IMR-90 (cell line): ENCODE measurements around the gene DHRS3.

Experiments
- BHLHE40 ChIP-seq: fragments of 150-350 bp; IDR thresholded peaks from 2 replicates; pipeline ENCODE4 v1.6.1; 2016; ENCODE audit warnings: mild to moderate bottlenecking, low read depth, low read length
- CEBPB ChIP-seq: IDR thresholded peaks from 2 replicates; pipeline ENCODE4 v1.6.1; 2012; ENCODE audit warnings: low read depth, low read length, improper control_type of control experiment
- CTCF ChIP-seq: conservative IDR thresholded peaks from 2 replicates; pipeline ENCODE4 v1.5.1; 2012; ENCODE audit warnings: mild to moderate bottlenecking, low read depth, low read length, improper control_type of control experiment
- MAFK ChIP-seq: IDR thresholded peaks from 2 replicates; pipeline ENCODE4 v1.6.1; 2012; ENCODE audit warnings: low read depth, low read length, improper control_type of control experiment
- MAZ ChIP-seq: IDR thresholded peaks from 2 replicates; pipeline ENCODE4 v1.6.1; 2012; ENCODE audit warnings: low read depth, mild to moderate bottlenecking, low read length, improper control_type of control experiment, moderate library complexity, borderline replicate concordance
- MXI1 ChIP-seq: IDR thresholded peaks from 2 replicates; pipeline ENCODE4 v1.6.1; 2012; ENCODE audit warnings: low read depth, mild to moderate bottlenecking, low read length, moderate library complexity, borderline replicate concordance
- NFE2L2 ChIP-seq: fragments of 150-350 bp; IDR thresholded peaks from 2 replicates; pipeline ENCODE4 v1.6.1; 2016; ENCODE audit warnings: low read depth, mild to moderate bottlenecking, low read length
- POLR2A ChIP-seq: IDR thresholded peaks from 2 replicates; pipeline ENCODE4 v1.6.1; 2012; ENCODE audit warnings: mild to moderate bottlenecking, low read depth, low read length
- RAD21 ChIP-seq: IDR thresholded peaks from 2 replicates; pipeline ENCODE4 v1.6.1; 2012; ENCODE audit warnings: low read length, improper control_type of control experiment
- RCOR1 ChIP-seq: IDR thresholded peaks from 2 replicates; pipeline ENCODE4 v1.6.1; 2012; ENCODE audit warnings: mild to moderate bottlenecking, low read length, improper control_type of control experiment; ENCODE audit not compliant: insufficient replicate concordance
- RFX5 ChIP-seq: IDR thresholded peaks from 2 replicates; pipeline ENCODE4 v1.8.0; 2012; ENCODE audit warnings: low read depth, mild to moderate bottlenecking, low read length, moderate library complexity
- SMC3 ChIP-seq: fragments of 150-350 bp; IDR thresholded peaks from 2 replicates; pipeline ENCODE4 v1.6.1; 2016; ENCODE audit warnings: low read depth, mild to moderate bottlenecking, antibody characterized with exemption, low read length, moderate library complexity
- TF ChIP-seq, protein P1 (sequence below): fragments of 150-350 bp; IDR thresholded peaks from 2 replicates; pipeline ENCODE4 v1.6.1; 2016; ENCODE audit warnings: low read depth, mild to moderate bottlenecking, low read length, moderate library complexity, borderline replicate concordance
- TF ChIP-seq, protein P2 (sequence below): fragments of 150-350 bp; IDR thresholded peaks from 2 replicates; pipeline ENCODE4 v1.6.1; 2017; ENCODE audit warnings: mild to moderate bottlenecking, antibody characterized with exemption, low read length, low read depth

DNA sequence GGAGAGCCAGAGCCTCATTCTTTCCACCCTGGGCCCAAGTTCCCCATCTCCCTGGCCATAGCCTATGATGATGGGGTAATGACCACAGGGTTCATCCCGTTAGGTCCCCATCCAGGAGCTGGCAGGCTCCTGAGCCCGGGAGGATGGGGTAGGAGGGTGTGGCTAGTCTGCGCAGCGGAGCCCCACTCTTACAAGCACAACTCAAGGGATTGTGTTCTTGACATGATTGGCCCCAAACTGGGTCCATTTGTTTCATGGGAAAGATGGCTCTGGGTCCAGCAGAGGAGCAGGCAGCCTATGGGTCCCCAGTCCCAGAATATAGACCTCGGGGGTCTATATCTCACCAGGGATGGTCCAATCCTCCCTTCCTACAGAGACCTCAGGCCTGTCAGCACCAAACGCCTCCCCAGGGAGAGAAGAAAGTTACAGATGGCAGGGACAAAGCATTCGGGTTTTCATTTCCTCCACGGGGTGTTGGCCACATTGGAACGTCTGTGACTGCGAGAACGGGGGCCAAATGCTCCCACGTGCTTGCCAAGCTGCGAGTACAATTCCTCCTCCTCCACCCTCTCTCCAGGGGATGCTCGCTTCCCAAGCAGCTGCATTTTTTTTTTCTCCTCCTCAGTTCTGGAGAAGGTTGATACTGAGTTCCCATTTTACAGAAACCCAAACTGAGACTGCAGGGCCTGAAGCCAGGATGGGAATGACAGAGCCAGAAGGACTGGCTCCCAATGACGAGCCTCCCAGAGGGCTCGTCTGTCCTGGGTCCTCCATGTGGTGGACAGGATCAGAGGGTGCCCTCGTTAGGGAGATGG is 71.0 kb downstream of the DHRS3 start:
- TF ChIP-seq CTCF: no peak
- TF ChIP-seq RFX5: no peak
- no peak for TF ChIP-seq BHLHE40
- no peak for TF ChIP-seq MAFK
- TF ChIP-seq POLR2A: no peak
- TF ChIP-seq RAD21: no peak
- no peak for TF ChIP-seq CEBPB
- TF ChIP-seq MXI1: no peak
- TF ChIP-seq, protein P1, sequence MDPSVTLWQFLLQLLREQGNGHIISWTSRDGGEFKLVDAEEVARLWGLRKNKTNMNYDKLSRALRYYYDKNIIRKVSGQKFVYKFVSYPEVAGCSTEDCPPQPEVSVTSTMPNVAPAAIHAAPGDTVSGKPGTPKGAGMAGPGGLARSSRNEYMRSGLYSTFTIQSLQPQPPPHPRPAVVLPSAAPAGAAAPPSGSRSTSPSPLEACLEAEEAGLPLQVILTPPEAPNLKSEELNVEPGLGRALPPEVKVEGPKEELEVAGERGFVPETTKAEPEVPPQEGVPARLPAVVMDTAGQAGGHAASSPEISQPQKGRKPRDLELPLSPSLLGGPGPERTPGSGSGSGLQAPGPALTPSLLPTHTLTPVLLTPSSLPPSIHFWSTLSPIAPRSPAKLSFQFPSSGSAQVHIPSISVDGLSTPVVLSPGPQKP: no peak
- TF ChIP-seq MAZ: no peak
- TF ChIP-seq, protein P2, sequence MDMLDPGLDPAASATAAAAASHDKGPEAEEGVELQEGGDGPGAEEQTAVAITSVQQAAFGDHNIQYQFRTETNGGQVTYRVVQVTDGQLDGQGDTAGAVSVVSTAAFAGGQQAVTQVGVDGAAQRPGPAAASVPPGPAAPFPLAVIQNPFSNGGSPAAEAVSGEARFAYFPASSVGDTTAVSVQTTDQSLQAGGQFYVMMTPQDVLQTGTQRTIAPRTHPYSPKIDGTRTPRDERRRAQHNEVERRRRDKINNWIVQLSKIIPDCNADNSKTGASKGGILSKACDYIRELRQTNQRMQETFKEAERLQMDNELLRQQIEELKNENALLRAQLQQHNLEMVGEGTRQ: no peak
- TF ChIP-seq SMC3: no peak
- no peak for TF ChIP-seq RCOR1
- TF ChIP-seq NFE2L2: no peak
